ENCODE measurements around the gene SYF2.

- no peak for TF ChIP-seq JUN (CRISPR knock-in tag; IDR thresholded peaks at IDR 0.05)
- no peak for TF ChIP-seq CTCF (IDR thresholded peaks at IDR 0.05)
- TF ChIP-seq E2F1 (CRISPR knock-in tag; IDR thresholded peaks at IDR 0.05) = no peak
- no peak for TF ChIP-seq NR1H2 (CRISPR knock-in tag; IDR thresholded peaks at IDR 0.05)
- no peak for TF ChIP-seq ZNF423 (CRISPR knock-in tag; IDR thresholded peaks at IDR 0.05)
- no peak for TF ChIP-seq ATF2 (CRISPR knock-in tag; IDR thresholded peaks at IDR 0.05; ENCODE audit: borderline replicate concordance, low read depth)
- no peak for TF ChIP-seq GABPB1 (CRISPR knock-in tag; IDR thresholded peaks at IDR 0.05)
- no peak for TF ChIP-seq ZNF263 (CRISPR knock-in tag; IDR thresholded peaks at IDR 0.05; ENCODE audit: low read depth)
Measured at GRCh38 chr1:25255706-25256577, 23.6 kb upstream of the SYF2 start.

Measured in WTC11 (cell line).